GM12878 (cell line): Measurements from ENCODE around the gene ZCCHC4. TPM values are rescaled to one million over a fixed set of nuclear protein-coding genes. Genes with fewer than 3 reads are reported as not detected.

Source experiments
- ATAC-seq: fragments of 200-7000 bp; cut with Tn5 transposase; 3 replicates; pipeline ENCODE4 v1.9.1; 2020; ENCODE audit warnings: mild to moderate bottlenecking, moderate library complexity
- BruUV-seq: library from RNA; stranded (reverse); fragments of 400-500 nt; replicated peaks from 2 replicates; lab custom pipeline; 2021; lab: Mats Ljungman, UMichigan
- CTCF ChIA-PET: fragments of 300-600 bp; sonication (Branson Sonifier 250); formaldehyde crosslinking; extraction: SDS; loops from one replicate; lab custom pipeline; 2021; ENCODE audit warnings: inconsistent platforms; lab: Yijun Ruan, JAX
- POLR2A ChIA-PET: fragments of 350-600 bp; formaldehyde crosslinking; extraction: SDS; loops from one replicate; lab custom pipeline; 2021; ENCODE audit warnings: inconsistent platforms; lab: Charles Lee
- RAD21 ChIA-PET: fragments of 300-600 bp; sonication (Branson Sonifier 250); formaldehyde crosslinking; loops from one replicate; lab custom pipeline; 2023; ENCODE audit warnings: antibody characterized with exemption; ENCODE audit not compliant: unreplicated experiment; lab: Charles Lee
- SMC1A ChIA-PET: fragments of 300-600 bp; sonication (Branson Sonifier 250); formaldehyde crosslinking; loops from one replicate; lab custom pipeline; 2023; ENCODE audit not compliant: unreplicated experiment, uncharacterized antibody; lab: Charles Lee
- DNase-seq: peaks from one replicate; pipeline ENCODE4 v3.0.0-alpha.2; 2011; ENCODE audit warnings: low read depth, low spot score
- FAIRE-seq: peaks from 3 replicates; lab custom pipeline; 2011; peaks lifted over from hg19 to GRCh38; lab: Jason Lieb, UNC
- H2AFZ ChIP-seq: 2 replicates; pipeline ENCODE4 v1.6.0; 2011; ENCODE audit warnings: low read depth, low read length, control low read depth; ENCODE audit not compliant: control insufficient read depth
- H3K27ac ChIP-seq: 2 replicates; pipeline ENCODE4 v1.5.1; 2011; ENCODE audit warnings: control low read depth; ENCODE audit not compliant: control insufficient read depth, insufficient read depth
- H3K27me3 ChIP-seq, 2 experiments: replicated peaks in 1 of 2; 2 replicates each; pipeline versions ENCODE4 v1.6.0 to v1.6.1; 2011; ENCODE audit warnings: low read length in 1 of 2; ENCODE audit not compliant: control insufficient read depth in 2 of 2, insufficient read depth in 2 of 2
- H3K36me3 ChIP-seq, 2 experiments: 2 replicates each; pipeline ENCODE4 v1.5.1; 2011; ENCODE audit warnings: low read length in 1 of 2; ENCODE audit not compliant: control insufficient read depth in 2 of 2, insufficient read depth in 2 of 2
- H3K4me1 ChIP-seq: 2 replicates; pipeline ENCODE4 v1.6.1; 2011; ENCODE audit warnings: mild to moderate bottlenecking, low read length, moderate library complexity, mixed read lengths; ENCODE audit not compliant: control insufficient read depth, insufficient read depth
- H3K4me2 ChIP-seq: 2 replicates; pipeline ENCODE4 v1.6.0; 2011; ENCODE audit warnings: control low read depth; ENCODE audit not compliant: control insufficient read depth, insufficient read depth
- H3K4me3 ChIP-seq: fragments of 200-600 bp; sonication (generic); 2 replicates; pipeline ENCODE4 v1.5.1; 2016
- H3K79me2 ChIP-seq: 2 replicates; pipeline ENCODE4 v1.6.0; 2011; ENCODE audit warnings: low read length; ENCODE audit not compliant: control insufficient read depth, insufficient read depth
- H3K9ac ChIP-seq: 2 replicates; pipeline ENCODE4 v1.8.0; 2011; ENCODE audit warnings: low read length, control low read depth, mixed read lengths; ENCODE audit not compliant: control insufficient read depth, insufficient read depth
- H3K9me3 ChIP-seq: replicated peaks from 3 replicates; pipeline ENCODE4 v1.5.1; 2011; ENCODE audit warnings: mild to moderate bottlenecking, low read length; ENCODE audit not compliant: control insufficient read depth, insufficient read depth
- H4K20me1 ChIP-seq: 2 replicates; pipeline ENCODE4 v1.6.0; 2011; ENCODE audit not compliant: control insufficient read depth, insufficient read depth
- CEBPZ ChIP-seq: fragments of 150-350 bp; IDR thresholded peaks from 2 replicates; pipeline ENCODE4 v1.6.1; 2016; ENCODE audit warnings: low read depth, low read length
- CREM ChIP-seq: IDR thresholded peaks from 2 replicates; pipeline ENCODE4 v1.6.1; 2014; ENCODE audit warnings: antibody characterized with exemption, low read depth
- EGR1 ChIP-seq, 2 experiments: IDR thresholded peaks; 1 replicate in 1 of 2; 2 replicates in 1 of 2; pipeline ENCODE4 v1.6.1; 2011 to 2012; ENCODE audit warnings: low read depth in 2 of 2, low read length in 2 of 2, borderline replicate concordance in 1 of 2, mild to moderate bottlenecking in 1 of 2, moderate library complexity in 1 of 2
- MTA2 ChIP-seq: fragments of 450-650 bp; IDR thresholded peaks from 2 replicates; pipeline ENCODE4 v1.6.1; 2016; ENCODE audit warnings: low read depth, mild to moderate bottlenecking, moderate library complexity
- WGBS: methylation state at CpG from one replicate; pipeline ENCODE4 v1.1.6; 2016; ENCODE audit warnings: low lambda C conversion rate; ENCODE audit not compliant: insufficient replicate concordance, insufficient coverage; ENCODE audit errors: missing lambda C conversion rate; 5-methylcytosine and 5-hydroxymethylcytosine counted together
- in situ Hi-C: fragments of 300-500 bp; cut with MboI; formaldehyde crosslinking; loops from 9 replicates; pipeline ENCODE4 v1.14.3; 2018; ENCODE audit warnings: mixed read lengths
- intact Hi-C: fragments of 100-400 bp; cut with micrococcal nuclease; formaldehyde crosslinking; loops from one replicate; pipeline ENCODE4 v1.14.2; 2022; ENCODE audit not compliant: unreplicated experiment
- polyA plus RNA-seq, 11 experiments: library from polyadenylated mRNA; depleted of rRNA in 4 of 11; unstranded in 6 of 11; stranded (reverse) in 5 of 11; fragments of >200 nt; fragmentation: Nextera tagmentation in 4 of 11; fragmentation: Illumina TruSeq in 1 of 11; extraction: Ambion mirVana in 4 of 11; extraction: Trizol in 1 of 11; gene quantifications; 1 replicate in 1 of 11; 2 replicates in 10 of 11; pipeline versions ENCODE4 v1.2.1 to v1.2.3, GENCODE V29; 2011 to 2016; ENCODE audit warnings: inconsistent platforms in 2 of 11, missing spikeins in 2 of 11, low read depth in 1 of 11
- total RNA-seq, 4 experiments: library from RNA; depleted of rRNA in 3 of 4; stranded (reverse); fragments of >200 nt in 3 of 4; fragmentation: Illumina TruSeq in 1 of 4; extraction: Trizol in 1 of 4; gene quantifications; 2 replicates each; pipeline versions ENCODE4 v1.2.1 to v1.2.3, GENCODE V29; 2013 to 2021
- TF ChIP-seq, protein P1 (sequence below): fragments of 450-650 bp; IDR thresholded peaks from 2 replicates; pipeline ENCODE4 v1.6.1; 2017; ENCODE audit warnings: mild to moderate bottlenecking, low read depth, inconsistent platforms; ENCODE audit not compliant: poor library complexity, severe bottlenecking

The ZCCHC4 gene
- total and polyA plus RNA-seq, 10 of the 15 experiments (the other 5 are each of a cell fraction or from before 2014, with no cell fraction given) = 3.2 to 17.7 (median 12.7) TPM

DNA sequence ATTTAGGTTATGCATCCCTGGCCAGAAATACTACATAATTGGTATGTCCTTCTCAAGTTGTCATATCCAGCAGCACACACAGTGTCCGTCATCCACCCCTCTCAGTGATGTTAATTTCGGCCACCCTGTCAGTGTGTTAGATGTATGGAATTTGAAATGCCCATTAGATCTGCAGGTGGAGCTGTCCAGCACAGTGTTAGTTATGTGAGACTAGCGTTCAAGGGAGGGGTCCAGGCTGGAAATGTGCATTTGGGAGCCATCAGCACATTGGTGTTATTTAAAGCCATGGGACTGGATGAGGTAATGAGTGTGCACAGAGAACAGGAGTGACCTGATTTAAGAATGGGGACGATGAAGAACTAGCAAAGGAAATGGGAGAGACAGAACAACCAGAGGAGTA lies 86.9 kb downstream of the ZCCHC4 start:
- Histone ChIP-seq H3K79me2 (no peaks in the 10 kb centered on the region), H3K4me2 (no peak overlapping the region), H3K4me1 (no peaks in the 10 kb centered on the region), H3K36me3 (peaks cover 5 to 26% of the 10 kb centered on the region in 2 experiments; a peak in 3 of 4 replicates), H2AFZ (no peak overlapping the region), H4K20me1 (no peaks in the 10 kb centered on the region), H3K9ac (no peak overlapping the region), H3K9me3 (no peaks in the 10 kb centered on the region; the same call in 2 of the 3 replicates), H3K4me3 (no peak overlapping the region), H3K27ac (no peak overlapping the region), H3K27me3 (no peaks in the 10 kb centered on the region)
- ChIA-PET SMC1A (interaction anchor here (1.3 kb wide), 1 partner anchor 10 kb away, joined by 3 read pairs; no protein-coding TSS in a partner anchor), RAD21 (no interaction called here), CTCF (no interaction called here), POLR2A (no interaction called here)
- TF ChIP-seq MTA2 (no peak), CREM (no peak), EGR1 (IDR thresholded peaks at IDR 0.05; ENCODE audit: borderline replicate concordance in 1 of 2, low read depth in 2 of 2, low read length in 2 of 2) (no peak), CEBPZ (no peak)
- TF ChIP-seq, protein P1, sequence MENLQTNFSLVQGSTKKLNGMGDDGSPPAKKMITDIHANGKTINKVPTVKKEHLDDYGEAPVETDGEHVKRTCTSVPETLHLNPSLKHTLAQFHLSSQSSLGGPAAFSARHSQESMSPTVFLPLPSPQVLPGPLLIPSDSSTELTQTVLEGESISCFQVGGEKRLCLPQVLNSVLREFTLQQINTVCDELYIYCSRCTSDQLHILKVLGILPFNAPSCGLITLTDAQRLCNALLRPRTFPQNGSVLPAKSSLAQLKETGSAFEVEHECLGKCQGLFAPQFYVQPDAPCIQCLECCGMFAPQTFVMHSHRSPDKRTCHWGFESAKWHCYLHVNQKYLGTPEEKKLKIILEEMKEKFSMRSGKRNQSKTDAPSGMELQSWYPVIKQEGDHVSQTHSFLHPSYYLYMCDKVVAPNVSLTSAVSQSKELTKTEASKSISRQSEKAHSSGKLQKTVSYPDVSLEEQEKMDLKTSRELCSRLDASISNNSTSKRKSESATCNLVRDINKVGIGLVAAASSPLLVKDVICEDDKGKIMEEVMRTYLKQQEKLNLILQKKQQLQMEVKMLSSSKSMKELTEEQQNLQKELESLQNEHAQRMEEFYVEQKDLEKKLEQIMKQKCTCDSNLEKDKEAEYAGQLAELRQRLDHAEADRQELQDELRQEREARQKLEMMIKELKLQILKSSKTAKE = no peak
- no peak for FAIRE-seq
- no TSS peak for BruUV-seq
- intact Hi-C loops (no loop called here), in situ Hi-C loops (loop anchor here (25.0 kb wide), 1 partner anchor 837 kb away; no protein-coding TSS in a partner anchor)
- no peak for DNase-seq
- WGBS = 100% methylated on average over 4 of the region's 4 CpGs
- ATAC-seq = no peak
